Fibroblast of pulmonary artery (primary cell): Measurements from ENCODE around the gene RSKR.

Source experiments
- DNase-seq: peaks from one replicate; pipeline ENCODE4 v3.0.0-alpha.2; 2010; ENCODE audit warnings: low read depth
- H3K4me3 ChIP-seq: replicated peaks from 2 replicates; pipeline ENCODE4 v1.5.1; 2011; ENCODE audit warnings: low read depth, mild to moderate bottlenecking, control low read depth, low read length, moderate library complexity
- TF ChIP-seq, protein P1 (sequence below): IDR thresholded peaks from 2 replicates; pipeline ENCODE4 v1.5.1; 2011; ENCODE audit warnings: mild to moderate bottlenecking, control low read depth, low read length, inconsistent platforms; ENCODE audit errors: missing control alignments

Gene RSKR

DNA sequence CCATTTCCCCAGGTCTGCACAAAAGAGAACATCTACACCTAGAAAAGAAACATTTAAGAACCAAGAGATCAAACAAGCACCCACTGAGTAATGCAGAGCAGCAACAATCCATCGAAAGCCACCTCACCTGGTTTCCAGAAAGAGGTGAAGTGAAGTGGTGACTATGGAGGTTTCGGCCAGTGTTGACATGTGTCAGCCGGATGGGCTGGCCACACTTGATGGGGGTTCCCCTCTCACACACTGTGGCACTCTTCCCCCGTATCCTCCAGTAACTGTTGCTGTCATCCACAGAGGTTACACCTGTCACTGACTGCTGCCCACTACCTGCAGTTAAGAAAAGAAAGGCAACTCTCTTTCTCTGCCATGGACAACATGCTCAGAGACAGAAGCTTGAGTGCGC is 41.2 kb upstream of the RSKR start:
- TF ChIP-seq, protein P1, sequence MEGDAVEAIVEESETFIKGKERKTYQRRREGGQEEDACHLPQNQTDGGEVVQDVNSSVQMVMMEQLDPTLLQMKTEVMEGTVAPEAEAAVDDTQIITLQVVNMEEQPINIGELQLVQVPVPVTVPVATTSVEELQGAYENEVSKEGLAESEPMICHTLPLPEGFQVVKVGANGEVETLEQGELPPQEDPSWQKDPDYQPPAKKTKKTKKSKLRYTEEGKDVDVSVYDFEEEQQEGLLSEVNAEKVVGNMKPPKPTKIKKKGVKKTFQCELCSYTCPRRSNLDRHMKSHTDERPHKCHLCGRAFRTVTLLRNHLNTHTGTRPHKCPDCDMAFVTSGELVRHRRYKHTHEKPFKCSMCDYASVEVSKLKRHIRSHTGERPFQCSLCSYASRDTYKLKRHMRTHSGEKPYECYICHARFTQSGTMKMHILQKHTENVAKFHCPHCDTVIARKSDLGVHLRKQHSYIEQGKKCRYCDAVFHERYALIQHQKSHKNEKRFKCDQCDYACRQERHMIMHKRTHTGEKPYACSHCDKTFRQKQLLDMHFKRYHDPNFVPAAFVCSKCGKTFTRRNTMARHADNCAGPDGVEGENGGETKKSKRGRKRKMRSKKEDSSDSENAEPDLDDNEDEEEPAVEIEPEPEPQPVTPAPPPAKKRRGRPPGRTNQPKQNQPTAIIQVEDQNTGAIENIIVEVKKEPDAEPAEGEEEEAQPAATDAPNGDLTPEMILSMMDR: no peak
- DNase-seq: no peak
- H3K4me3 ChIP-seq: no peak overlapping the region

DNA sequence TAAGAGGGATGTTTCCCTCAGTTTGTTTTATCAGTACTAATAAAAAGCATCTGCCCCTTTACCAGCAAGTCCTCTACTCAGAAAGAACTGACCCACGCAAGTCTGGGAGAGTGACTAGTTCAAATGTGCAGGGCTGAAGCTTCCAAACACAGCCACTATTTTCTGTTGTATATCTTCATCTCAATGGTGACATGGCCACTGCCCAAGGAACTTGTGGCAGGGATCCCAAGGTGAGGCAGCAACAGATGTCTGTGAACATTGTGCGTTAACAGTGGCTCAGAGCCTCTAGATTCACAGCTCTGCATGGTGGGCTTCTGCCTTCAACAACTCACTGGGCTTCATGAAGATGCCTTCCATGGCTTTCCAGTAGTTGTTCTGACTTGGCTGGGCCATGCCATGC is 34.7 kb upstream of the RSKR start:
- DNase-seq: no peak
- H3K4me3 ChIP-seq: no peak overlapping the region
- TF ChIP-seq, protein P1: no peak

DNA sequence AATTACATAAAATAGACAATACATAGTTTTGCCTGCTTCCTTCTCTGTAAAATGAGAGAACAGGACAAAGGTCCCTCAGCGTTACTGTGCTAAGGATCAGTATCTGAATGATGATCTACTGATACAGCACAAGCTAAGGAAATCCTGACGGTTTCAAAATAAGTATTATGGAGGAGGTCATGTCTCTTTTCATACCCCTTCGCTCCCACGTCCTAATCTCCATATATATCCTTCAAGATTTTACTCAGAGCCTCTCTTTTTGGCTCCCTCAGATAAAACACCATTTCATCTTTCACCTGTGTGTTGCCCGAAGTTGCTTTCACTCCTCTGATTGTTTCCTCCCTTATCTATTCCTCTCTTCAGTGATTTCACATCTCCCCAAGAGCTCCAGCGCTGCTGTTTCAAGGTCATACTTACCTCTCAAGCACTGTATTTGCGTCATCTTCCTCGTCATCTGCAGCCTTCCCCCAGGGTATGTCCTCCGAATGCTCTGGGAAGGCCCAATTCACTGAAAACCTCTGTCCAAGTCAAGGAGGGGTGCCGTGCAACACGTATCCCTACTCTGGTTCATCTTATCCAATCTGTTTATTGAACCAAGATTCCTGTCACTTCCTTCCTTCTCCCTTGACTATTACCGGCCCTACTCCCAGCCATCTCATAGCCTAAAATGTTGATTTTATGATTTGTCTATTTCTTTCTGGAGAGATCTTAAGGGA is 32.2 kb upstream of the RSKR start:
- H3K4me3 ChIP-seq: no peak overlapping the region
- DNase-seq: no peak
- TF ChIP-seq, protein P1: no peak

- DNase-seq: no peak
- H3K4me3 ChIP-seq: peak overlapping the region; percentile 69
- TF ChIP-seq, protein P1: no peak
Measured at GRCh38 chr17:28645576-28645939, 31.6 kb upstream of the RSKR start.

- TF ChIP-seq, protein P1: no peak
- peak; percentile 95 for DNase-seq
- peak within 1 kb of the TSS; percentile 75 for H3K4me3 ChIP-seq
Measured at GRCh38 chr17:28644787-28645575, 31.0 kb upstream of the RSKR start, which contains the start of gene BLTP2. Gene BLTP2 (minus strand): TSS chr17:28645158. CDS start chr17:28645056, 102 bp downstream.

DNA sequence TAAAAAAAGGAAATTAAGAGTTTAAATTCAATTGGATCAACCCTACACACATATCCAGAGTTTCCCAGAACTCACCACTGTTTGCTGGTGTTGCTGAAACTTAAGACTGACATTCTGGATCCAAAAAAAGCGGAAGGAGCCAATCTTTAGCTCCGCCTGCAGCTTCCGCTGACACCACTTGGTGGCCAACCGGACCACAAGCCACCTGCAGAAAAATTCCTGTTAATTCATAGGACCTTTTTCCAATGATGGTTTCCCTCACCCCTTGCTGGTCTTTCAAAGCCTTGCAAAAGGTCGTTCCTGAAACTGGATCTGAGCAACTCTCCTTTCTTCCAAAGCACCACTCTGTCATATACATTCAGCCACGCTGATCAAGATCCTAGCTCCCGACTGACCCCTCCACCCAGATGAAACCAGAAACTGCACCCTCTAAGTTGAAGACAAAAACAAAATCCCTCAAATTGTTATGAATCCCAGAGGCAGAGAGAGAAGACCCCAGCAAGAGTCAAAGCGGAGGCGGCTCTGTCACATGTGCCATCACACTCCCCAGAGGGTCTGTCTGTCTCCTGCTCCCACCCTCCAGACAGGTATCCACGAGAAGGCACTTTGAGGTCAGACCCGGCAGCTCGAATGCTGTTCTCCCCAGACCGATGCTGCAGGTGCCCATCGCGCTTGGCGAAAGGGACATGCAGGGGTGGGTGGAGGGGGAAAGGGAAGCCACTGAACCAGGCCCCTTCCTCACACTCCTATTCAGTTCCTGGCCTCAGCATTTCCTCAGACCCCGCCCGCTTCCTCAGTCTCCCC is 30.2 kb upstream of the RSKR start:
- DNase-seq: peak; percentile 64
- peak overlapping the region; percentile 75 for H3K4me3 ChIP-seq
- TF ChIP-seq, protein P1: peak; percentile 46
